ENCODE data around the gene THSD4. TPM values are rescaled to one million over a fixed set of nuclear protein-coding genes. Genes with fewer than 3 reads are reported as not detected.
A peak's percentile ranks its signal among the peaks of the same experiment; 100 is the strongest.

THSD4 gene
- polyA plus RNA-seq, 1 donor (not counting 4 experiments of a cell fraction or from before 2014, with no cell fraction given) = 24.5 TPM

DNA sequence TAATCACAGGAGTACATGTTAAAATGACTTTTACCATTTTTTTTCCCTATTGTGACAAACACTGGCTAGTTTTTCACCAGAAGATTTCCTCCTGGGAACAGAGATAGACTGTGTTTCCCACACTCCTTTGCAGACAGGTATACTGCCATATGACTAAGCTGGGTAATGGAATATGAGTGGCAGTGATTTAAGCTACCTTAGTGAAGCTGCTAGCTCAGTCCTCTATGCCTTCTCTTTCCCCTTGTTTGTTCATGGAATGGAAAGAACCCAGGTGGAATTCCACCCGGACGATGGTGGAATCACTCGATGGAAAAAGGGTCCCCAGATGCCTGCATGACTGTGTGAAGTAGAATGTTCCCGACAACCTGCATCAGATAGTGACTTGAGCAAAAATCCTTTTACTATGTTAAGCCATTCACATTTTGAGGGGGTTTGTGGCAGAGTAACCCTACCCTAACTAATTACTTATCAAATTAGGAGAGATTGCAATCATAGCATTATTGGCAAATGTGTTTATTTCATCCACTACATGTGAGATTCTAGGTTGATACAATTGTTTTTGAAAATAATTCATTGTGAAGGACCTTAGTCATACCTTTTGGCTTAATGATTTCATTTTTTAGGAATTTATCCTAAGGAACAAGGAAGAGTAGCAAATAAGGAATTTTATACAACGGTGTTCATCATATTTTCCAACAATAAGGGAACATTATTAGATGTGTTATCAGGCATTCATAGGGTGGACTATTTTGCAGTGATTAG is 16.5 kb downstream of the THSD4 start:
- TF ChIP-seq, protein P1, sequence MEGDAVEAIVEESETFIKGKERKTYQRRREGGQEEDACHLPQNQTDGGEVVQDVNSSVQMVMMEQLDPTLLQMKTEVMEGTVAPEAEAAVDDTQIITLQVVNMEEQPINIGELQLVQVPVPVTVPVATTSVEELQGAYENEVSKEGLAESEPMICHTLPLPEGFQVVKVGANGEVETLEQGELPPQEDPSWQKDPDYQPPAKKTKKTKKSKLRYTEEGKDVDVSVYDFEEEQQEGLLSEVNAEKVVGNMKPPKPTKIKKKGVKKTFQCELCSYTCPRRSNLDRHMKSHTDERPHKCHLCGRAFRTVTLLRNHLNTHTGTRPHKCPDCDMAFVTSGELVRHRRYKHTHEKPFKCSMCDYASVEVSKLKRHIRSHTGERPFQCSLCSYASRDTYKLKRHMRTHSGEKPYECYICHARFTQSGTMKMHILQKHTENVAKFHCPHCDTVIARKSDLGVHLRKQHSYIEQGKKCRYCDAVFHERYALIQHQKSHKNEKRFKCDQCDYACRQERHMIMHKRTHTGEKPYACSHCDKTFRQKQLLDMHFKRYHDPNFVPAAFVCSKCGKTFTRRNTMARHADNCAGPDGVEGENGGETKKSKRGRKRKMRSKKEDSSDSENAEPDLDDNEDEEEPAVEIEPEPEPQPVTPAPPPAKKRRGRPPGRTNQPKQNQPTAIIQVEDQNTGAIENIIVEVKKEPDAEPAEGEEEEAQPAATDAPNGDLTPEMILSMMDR (optimal IDR thresholded peaks at IDR 0.05 in 1 of 3, IDR thresholded peaks at IDR 0.05 in 1 of 3, conservative IDR thresholded peaks at IDR 0.05 in 1 of 3; ENCODE audit: extremely low read depth in 1 of 3, insufficient read depth in 2 of 3, low read length in 3 of 3) = no peak
- TF ChIP-seq EZH2 (IDR thresholded peaks at IDR 0.05; ENCODE audit: low read length) = no peak
- Histone ChIP-seq H3K9me1 (ENCODE audit: control insufficient read depth, extremely low read depth, insufficient read depth, low read length) (peaks cover 4% of the 10 kb centered on the region), H4K20me1 (ENCODE audit: control insufficient read depth, extremely low read depth, insufficient read depth, low read length) (no peaks in the 10 kb centered on the region), H3K4me1 (ENCODE audit: control insufficient read depth, extremely low read depth, insufficient read depth, low read length) (peaks cover 67% of the 10 kb centered on the region), H3K4me2 (ENCODE audit: control insufficient read depth, extremely low read depth, insufficient read depth, low read depth, low read length) (peak overlapping the region; percentile 63), H3K4me3 (ENCODE audit: control insufficient read depth in 2 of 3, extremely low read depth in 1 of 3, insufficient read depth in 2 of 3, low read depth in 1 of 3, low read length in 3 of 3) (no peak overlapping the region), H3K27me3 (ENCODE audit: control insufficient read depth, extremely low read depth, insufficient read depth, low read length) (no peaks in the 10 kb centered on the region), H3K36me3 (ENCODE audit: control insufficient read depth in 2 of 2, extremely low read depth in 1 of 2, insufficient read depth in 2 of 2, low read length in 2 of 2) (peaks cover 3 to 4% of the 10 kb centered on the region in 2 experiments), H3K27ac (ENCODE audit: control insufficient read depth, insufficient read depth, low read length) (peak overlapping the region; percentile 92), H3K9me3 (ENCODE audit: control insufficient read depth, low read depth, low read length) (no peaks in the 10 kb centered on the region), H3K9ac (ENCODE audit: control insufficient read depth, extremely low read depth, insufficient read depth, low read length) (peak overlapping the region; percentile 51), H2AFZ (ENCODE audit: control insufficient read depth, low read length) (no peak overlapping the region), H3K79me2 (ENCODE audit: control insufficient read depth, insufficient read depth, low read length) (peaks cover 78% of the 10 kb centered on the region)
- FAIRE-seq = peak; percentile 32
- dilution Hi-C loops (cut with MboI; ENCODE audit: extremely low pct_ligation_motif_present, low sequenced_read_pairs) = no loop called here
- no peak for DNase-seq (ENCODE audit: low read depth, low spot score)

DNA sequence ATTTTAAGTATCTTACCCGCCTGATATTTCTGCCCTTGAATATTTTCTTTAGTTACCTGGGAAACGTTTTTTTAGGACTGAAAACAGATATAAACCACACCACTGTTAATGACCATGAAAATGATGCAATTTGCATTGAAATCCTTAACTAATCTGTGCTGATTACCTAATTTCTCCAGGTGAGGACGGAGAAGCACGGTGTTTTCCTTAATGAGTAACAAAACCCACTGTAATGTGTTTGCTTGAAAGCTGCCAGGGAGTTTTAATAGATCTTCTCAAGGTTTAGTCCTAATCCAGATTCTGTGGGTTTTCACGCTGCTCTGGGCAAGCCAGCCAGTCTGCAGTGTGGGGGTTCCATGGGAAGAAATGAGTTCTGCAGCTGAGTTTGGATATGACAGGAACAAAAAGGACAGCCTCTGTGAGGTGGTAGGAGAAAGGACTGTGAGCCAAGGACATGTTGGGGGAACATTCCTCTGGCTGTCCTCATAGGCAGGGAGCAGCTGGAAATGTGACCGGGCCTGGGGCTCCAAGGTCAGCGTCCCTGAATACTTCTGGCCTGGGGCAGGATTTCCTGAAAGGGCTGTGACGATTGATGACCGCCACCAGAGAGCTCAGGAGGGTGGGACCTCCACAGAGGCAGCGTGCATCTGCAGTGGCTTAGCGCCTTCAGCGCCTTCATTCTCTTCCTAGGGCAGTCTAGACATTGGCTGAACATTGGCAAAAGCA is 18.6 kb downstream of the THSD4 start:
- H3K4me1 ChIP-seq (ENCODE audit: control insufficient read depth, extremely low read depth, insufficient read depth, low read length) = peaks cover 67% of the 10 kb centered on the region

More for the DNA sequence above, 18.6 kb downstream of the THSD4 start:
- DNase-seq (ENCODE audit: low read depth, low spot score) = no peak
- Histone ChIP-seq H3K27ac (ENCODE audit: control insufficient read depth, insufficient read depth, low read length) (peak overlapping the region; percentile 92), H3K79me2 (ENCODE audit: control insufficient read depth, insufficient read depth, low read length) (peaks cover 77% of the 10 kb centered on the region), H3K27me3 (ENCODE audit: control insufficient read depth, extremely low read depth, insufficient read depth, low read length) (no peaks in the 10 kb centered on the region), H3K4me2 (ENCODE audit: control insufficient read depth, extremely low read depth, insufficient read depth, low read depth, low read length) (no peak overlapping the region), H3K36me3 (ENCODE audit: control insufficient read depth in 2 of 2, extremely low read depth in 1 of 2, insufficient read depth in 2 of 2, low read length in 2 of 2) (peaks cover 5 to 6% of the 10 kb centered on the region in 2 experiments), H3K4me3 (ENCODE audit: control insufficient read depth in 2 of 3, extremely low read depth in 1 of 3, insufficient read depth in 2 of 3, low read depth in 1 of 3, low read length in 3 of 3) (no peak overlapping the region), H2AFZ (ENCODE audit: control insufficient read depth, low read length) (no peak overlapping the region), H4K20me1 (ENCODE audit: control insufficient read depth, extremely low read depth, insufficient read depth, low read length) (no peaks in the 10 kb centered on the region), H3K9me1 (ENCODE audit: control insufficient read depth, extremely low read depth, insufficient read depth, low read length) (peaks cover 4% of the 10 kb centered on the region), H3K9ac (ENCODE audit: control insufficient read depth, extremely low read depth, insufficient read depth, low read length) (no peak overlapping the region), H3K9me3 (ENCODE audit: control insufficient read depth, low read depth, low read length) (no peaks in the 10 kb centered on the region)
- dilution Hi-C loops (cut with MboI; ENCODE audit: extremely low pct_ligation_motif_present, low sequenced_read_pairs) = no loop called here
- FAIRE-seq = no peak
- no peak for TF ChIP-seq EZH2 (IDR thresholded peaks at IDR 0.05; ENCODE audit: low read length)
- TF ChIP-seq, protein P1 (optimal IDR thresholded peaks at IDR 0.05 in 1 of 3, IDR thresholded peaks at IDR 0.05 in 1 of 3, conservative IDR thresholded peaks at IDR 0.05 in 1 of 3; ENCODE audit: extremely low read depth in 1 of 3, insufficient read depth in 2 of 3, low read length in 3 of 3) = no peak
